ENCODE results near the gene ZNF785. TPM values are rescaled to one million over a fixed set of nuclear protein-coding genes. Genes with fewer than 3 reads are reported as not detected.
A peak's percentile ranks its signal among the peaks of the same experiment; 100 is the strongest.

ZNF785 gene
- total and polyA plus RNA-seq, 3 donors from 2014 or later, result 5.9 to 17.1 (median 14.8) TPM

DNA sequence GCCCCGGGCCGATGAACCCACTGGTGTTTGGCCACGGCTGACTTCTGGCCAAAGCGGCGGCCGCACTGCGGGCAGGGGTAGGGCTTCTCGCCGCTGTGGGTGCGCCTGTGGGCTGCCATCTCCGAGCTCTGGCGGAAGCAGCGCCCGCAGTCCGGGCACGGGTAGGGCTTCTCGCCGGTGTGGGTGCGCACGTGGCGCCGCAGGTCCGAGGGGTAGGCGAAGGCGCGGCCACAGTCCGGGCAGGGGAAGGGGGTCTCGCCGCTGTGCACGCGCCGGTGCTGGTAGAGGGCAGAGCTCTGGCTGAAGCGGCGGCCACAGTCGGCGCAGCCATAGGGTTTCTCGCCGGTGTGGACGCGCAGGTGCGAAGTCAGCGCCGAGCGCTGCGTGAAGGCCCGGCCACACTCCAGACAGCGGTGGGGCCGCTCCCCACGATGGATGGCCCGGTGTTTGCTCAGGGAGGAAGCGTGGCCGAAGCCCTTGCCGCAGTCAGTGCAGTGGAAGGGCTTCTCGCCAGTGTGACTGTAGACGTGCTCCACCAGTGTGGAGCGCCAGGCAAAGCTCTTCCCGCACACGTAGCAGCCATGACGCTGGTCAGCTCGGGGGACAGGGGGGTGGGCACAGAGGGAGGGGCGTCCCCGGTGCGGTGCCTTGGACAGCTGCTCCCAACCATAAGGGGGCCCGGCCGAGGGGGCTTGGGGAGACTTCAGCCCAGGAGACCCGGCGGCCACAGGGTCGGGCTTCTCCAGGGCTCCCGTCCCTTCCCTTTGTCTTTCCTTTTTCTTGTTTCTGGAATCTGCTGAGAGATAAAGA is 30.0 kb downstream of the ZNF785 start:
- H3K9me3 ChIP-seq, result no peaks in the 10 kb centered on the region
- 40 to 86% methylated on average over 16 to 66 of the region's 69 CpGs for WGBS, 2 donors
- TF ChIP-seq, protein P1, sequence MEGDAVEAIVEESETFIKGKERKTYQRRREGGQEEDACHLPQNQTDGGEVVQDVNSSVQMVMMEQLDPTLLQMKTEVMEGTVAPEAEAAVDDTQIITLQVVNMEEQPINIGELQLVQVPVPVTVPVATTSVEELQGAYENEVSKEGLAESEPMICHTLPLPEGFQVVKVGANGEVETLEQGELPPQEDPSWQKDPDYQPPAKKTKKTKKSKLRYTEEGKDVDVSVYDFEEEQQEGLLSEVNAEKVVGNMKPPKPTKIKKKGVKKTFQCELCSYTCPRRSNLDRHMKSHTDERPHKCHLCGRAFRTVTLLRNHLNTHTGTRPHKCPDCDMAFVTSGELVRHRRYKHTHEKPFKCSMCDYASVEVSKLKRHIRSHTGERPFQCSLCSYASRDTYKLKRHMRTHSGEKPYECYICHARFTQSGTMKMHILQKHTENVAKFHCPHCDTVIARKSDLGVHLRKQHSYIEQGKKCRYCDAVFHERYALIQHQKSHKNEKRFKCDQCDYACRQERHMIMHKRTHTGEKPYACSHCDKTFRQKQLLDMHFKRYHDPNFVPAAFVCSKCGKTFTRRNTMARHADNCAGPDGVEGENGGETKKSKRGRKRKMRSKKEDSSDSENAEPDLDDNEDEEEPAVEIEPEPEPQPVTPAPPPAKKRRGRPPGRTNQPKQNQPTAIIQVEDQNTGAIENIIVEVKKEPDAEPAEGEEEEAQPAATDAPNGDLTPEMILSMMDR (IDR thresholded peaks at IDR 0.05), result no peak
- no peak for TF ChIP-seq POLR2A (IDR thresholded peaks at IDR 0.05)
- intact Hi-C loops (cut with DNase I; ENCODE audit: low total_unique reads), result no loop called here
- H3K27ac ChIP-seq, result no peak overlapping the region
- no peak for DNase-seq
- H3K4me3 ChIP-seq, result peak overlapping the region in 1 of 2 donors; percentile 22
- no peaks in the 10 kb centered on the region for H3K36me3 ChIP-seq (ENCODE audit: low read depth, missing control alignments)
- peaks cover 10% of the 10 kb centered on the region for H3K4me1 ChIP-seq
- H3K27me3 ChIP-seq, result no peaks in the 10 kb centered on the region

DNA sequence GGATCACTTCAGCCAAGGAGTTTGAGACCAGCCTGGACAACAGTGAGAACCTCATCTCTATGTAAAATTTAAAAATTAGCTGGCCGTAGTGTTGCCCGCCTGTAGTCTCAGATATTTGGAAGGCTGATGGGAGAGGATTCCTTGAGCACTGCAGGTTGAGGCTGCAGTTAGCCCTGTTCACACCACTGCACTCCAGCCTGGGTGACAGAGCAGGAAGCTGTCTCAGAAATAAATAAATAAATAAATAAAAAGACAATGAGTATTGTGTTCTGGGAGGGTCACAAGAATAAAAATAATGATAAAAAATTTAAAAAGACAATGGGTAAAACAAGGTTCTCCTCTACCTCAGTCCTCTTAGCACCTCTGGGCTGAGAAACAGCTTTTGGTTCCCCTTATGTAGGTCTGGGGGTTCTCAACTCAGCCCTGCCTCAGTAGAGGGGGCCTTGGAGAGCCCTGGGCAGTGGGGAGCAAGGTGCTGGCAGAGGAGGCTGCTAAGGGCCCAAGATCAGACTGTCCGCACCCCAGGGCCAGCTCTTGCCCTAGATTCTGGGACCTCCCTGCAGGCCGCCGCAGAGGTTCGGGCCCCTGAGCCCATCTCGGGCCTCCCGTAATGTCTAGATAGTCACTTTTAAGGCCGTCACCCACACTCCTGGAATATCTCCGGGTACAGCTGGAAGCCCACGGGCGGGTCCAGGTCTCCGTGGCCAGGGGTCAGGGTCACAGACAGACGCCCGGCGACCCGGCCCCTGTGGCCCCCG is 30.8 kb downstream of the ZNF785 start:
- Histone ChIP-seq H3K36me3 (ENCODE audit: low read depth, missing control alignments) (no peaks in the 10 kb centered on the region), H3K27me3 (no peaks in the 10 kb centered on the region), H3K4me3 (peak overlapping the region in 1 of 2 donors; percentile 22), H3K9me3 (no peaks in the 10 kb centered on the region), H3K27ac (no peak overlapping the region), H3K4me1 (peaks cover 10% of the 10 kb centered on the region)
- intact Hi-C loops (cut with DNase I; ENCODE audit: low total_unique reads), result no loop called here
- no peak for TF ChIP-seq POLR2A (IDR thresholded peaks at IDR 0.05)
- TF ChIP-seq, protein P1 (IDR thresholded peaks at IDR 0.05), result no peak
- WGBS, 2 donors, result 77 to 82% methylated on average over 10 to 12 of the region's 18 CpGs
- DNase-seq, result no peak

DNA sequence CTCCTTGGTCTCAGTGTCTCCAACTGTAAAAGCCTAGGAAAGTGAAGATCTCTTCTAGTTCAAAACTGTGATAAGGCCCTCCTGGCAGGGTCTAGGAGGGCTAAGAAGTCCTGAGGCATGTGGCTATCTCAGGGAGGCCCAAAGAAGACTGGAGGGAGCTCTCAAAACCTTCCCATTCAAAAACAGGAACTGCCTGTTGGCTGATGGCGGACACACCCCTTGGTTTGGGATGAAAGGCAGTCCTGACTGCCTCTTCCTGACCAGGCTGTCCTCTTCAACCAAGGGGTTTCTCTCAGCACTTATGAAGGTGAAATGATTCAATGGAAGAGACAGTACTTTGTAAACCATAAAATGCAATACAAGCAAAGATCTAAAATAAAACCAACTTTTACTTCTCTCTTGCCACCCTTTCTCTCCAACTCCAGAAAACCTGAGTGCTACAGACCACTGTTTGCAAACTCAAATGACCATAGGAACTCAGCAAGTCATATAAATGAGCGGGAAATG is 32.1 kb downstream of the ZNF785 start:
- Histone ChIP-seq H3K27ac (no peak overlapping the region), H3K4me3 (no peak overlapping the region), H3K4me1 (peaks cover 10% of the 10 kb centered on the region), H3K27me3 (no peaks in the 10 kb centered on the region), H3K9me3 (no peaks in the 10 kb centered on the region), H3K36me3 (ENCODE audit: low read depth, missing control alignments) (no peaks in the 10 kb centered on the region)
- intact Hi-C loops (cut with DNase I; ENCODE audit: low total_unique reads), result no loop called here
- DNase-seq, result no peak
- no peak for TF ChIP-seq POLR2A (IDR thresholded peaks at IDR 0.05)
- TF ChIP-seq, protein P1 (IDR thresholded peaks at IDR 0.05), result no peak
- 88 to 93% methylated on average over 2 of the region's 2 CpGs for WGBS, 2 donors

DNA sequence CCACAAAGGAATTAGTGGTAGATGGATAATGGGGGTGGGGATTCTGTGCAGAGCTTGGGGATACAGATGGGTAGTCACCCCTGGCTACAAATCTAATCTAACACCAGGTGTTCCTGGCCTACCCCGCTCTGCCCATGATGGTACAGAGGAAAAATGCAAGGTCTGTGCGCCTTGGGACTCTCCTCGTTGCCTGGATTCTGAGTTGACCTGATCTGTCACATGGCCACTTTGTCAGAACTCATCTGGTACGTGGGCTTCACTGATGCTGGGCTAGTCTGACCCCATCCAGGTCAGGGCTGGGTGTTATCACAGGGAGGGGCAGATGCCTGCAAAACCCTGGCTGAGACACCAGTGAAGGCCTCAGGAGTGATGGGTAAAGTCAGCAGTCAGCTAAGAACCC is 32.5 kb downstream of the ZNF785 start:
- DNase-seq, result no peak
- H3K4me1 ChIP-seq, result peaks cover 10% of the 10 kb centered on the region
- no peaks in the 10 kb centered on the region for H3K36me3 ChIP-seq (ENCODE audit: low read depth, missing control alignments)
- TF ChIP-seq, protein P1 (IDR thresholded peaks at IDR 0.05), result no peak
- no peak for TF ChIP-seq POLR2A (IDR thresholded peaks at IDR 0.05)
- WGBS, 2 donors, result 77 to 79% methylated on average over 4 of the region's 4 CpGs
- intact Hi-C loops (cut with DNase I; ENCODE audit: low total_unique reads), result no loop called here
- no peaks in the 10 kb centered on the region for H3K9me3 ChIP-seq
- H3K27ac ChIP-seq, result no peak overlapping the region
- H3K4me3 ChIP-seq, result no peak overlapping the region
- no peaks in the 10 kb centered on the region for H3K27me3 ChIP-seq
